ENCODE data around the gene SLC9A4.

The SLC9A4 gene

GRCh38 chr2:102461188-102461587 is 11.8 kb upstream of the SLC9A4 start (continued):
- TF ChIP-seq TSHZ2 (CRISPR knock-in tag; IDR thresholded peaks at IDR 0.05) (no peak), CREB5 (CRISPR knock-in tag; IDR thresholded peaks at IDR 0.05; ENCODE audit: low read depth) (no peak), ZC3H10 (CRISPR knock-in tag; IDR thresholded peaks at IDR 0.05) (no peak)

GRCh38 chr2:102463160-102463559 is 9.9 kb upstream of the SLC9A4 start:
- ATAC-seq, result no peak
- no peak for TF ChIP-seq ZNF565 (CRISPR knock-in tag; conservative IDR thresholded peaks at IDR 0.05; ENCODE audit: low read depth)
- TF ChIP-seq PPARA (CRISPR knock-in tag; IDR thresholded peaks at IDR 0.05; ENCODE audit: borderline replicate concordance), result no peak
- TF ChIP-seq BACH2 (CRISPR knock-in tag; IDR thresholded peaks at IDR 0.05; ENCODE audit: borderline replicate concordance), result no peak
- TF ChIP-seq TCF4 (CRISPR knock-in tag; IDR thresholded peaks at IDR 0.05; ENCODE audit: borderline replicate concordance), result no peak
- no peak for TF ChIP-seq TSHZ2 (CRISPR knock-in tag; IDR thresholded peaks at IDR 0.05)
- TF ChIP-seq ZNF70 (CRISPR knock-in tag; IDR thresholded peaks at IDR 0.05), result no peak
- TF ChIP-seq CSDC2 (CRISPR knock-in tag; IDR thresholded peaks at IDR 0.05), result no peak

- TF ChIP-seq GLIS3 (CRISPR knock-in tag; IDR thresholded peaks at IDR 0.05) (no peak), PATZ1 (CRISPR knock-in tag; IDR thresholded peaks at IDR 0.05; ENCODE audit: borderline replicate concordance) (no peak)
- no peak for ATAC-seq
Measured at GRCh38 chr2:102470168-102470567, 2.9 kb upstream of the SLC9A4 start.

GRCh38 chr2:102473631-102474030 is 605 bp downstream of the SLC9A4 start:
- TF ChIP-seq TCF4 (CRISPR knock-in tag; IDR thresholded peaks at IDR 0.05; ENCODE audit: borderline replicate concordance), result no peak
- ATAC-seq, result peak; percentile 18; the same call in 1 of the 3 replicates

- no peak for ATAC-seq
- no peak for TF ChIP-seq TSHZ2 (CRISPR knock-in tag; IDR thresholded peaks at IDR 0.05)
- no peak for TF ChIP-seq GLIS3 (CRISPR knock-in tag; IDR thresholded peaks at IDR 0.05)
- no peak for TF ChIP-seq BACH2 (CRISPR knock-in tag; IDR thresholded peaks at IDR 0.05; ENCODE audit: borderline replicate concordance)
- no peak for TF ChIP-seq CREB5 (CRISPR knock-in tag; IDR thresholded peaks at IDR 0.05; ENCODE audit: low read depth)
- no peak for TF ChIP-seq ESRRG (CRISPR knock-in tag; IDR thresholded peaks at IDR 0.05)
- no peak for TF ChIP-seq OSR1 (CRISPR knock-in tag; IDR thresholded peaks at IDR 0.05)
- TF ChIP-seq ISL1 (CRISPR knock-in tag; IDR thresholded peaks at IDR 0.05), result no peak
- no peak for TF ChIP-seq SNAI2 (CRISPR knock-in tag; IDR thresholded peaks at IDR 0.05)
- no peak for TF ChIP-seq PATZ1 (CRISPR knock-in tag; IDR thresholded peaks at IDR 0.05; ENCODE audit: borderline replicate concordance)
- TF ChIP-seq PPARA (CRISPR knock-in tag; IDR thresholded peaks at IDR 0.05; ENCODE audit: borderline replicate concordance), result no peak
- TF ChIP-seq POU6F1 (CRISPR knock-in tag; IDR thresholded peaks at IDR 0.05; ENCODE audit: borderline replicate concordance, low read depth), result no peak
Measured at GRCh38 chr2:102474785-102475184, 1.8 kb downstream of the SLC9A4 start.
